IMR-90 (cell line): ENCODE measurements around the gene TTC3. TPM values are rescaled to one million over a fixed set of nuclear protein-coding genes. Genes with fewer than 3 reads are reported as not detected.

Experiments
- ATAC-seq: fragments of 200-7000 bp; cut with Tn5 transposase; 2 replicates; pipeline ENCODE4 v1.9.1; 2020; ENCODE audit warnings: low read depth, mild to moderate bottlenecking, moderate library complexity
- BruUV-seq: library from RNA; stranded (reverse); fragments of 400-500 nt; replicated peaks from 2 replicates; lab custom pipeline; 2021; lab: Mats Ljungman, UMichigan
- CTCF ChIA-PET: fragments of 300-600 bp; formaldehyde crosslinking; extraction: SDS; loops from one replicate; lab custom pipeline; 2021; ENCODE audit warnings: antibody characterized with exemption; lab: Yijun Ruan, JAX
- POLR2A ChIA-PET: fragments of 300-600 bp; sonication (Branson Sonifier 250); formaldehyde crosslinking; loops from one replicate; lab custom pipeline; 2022; ENCODE audit warnings: antibody characterized with exemption; ENCODE audit not compliant: unreplicated experiment; lab: Charles Lee
- DNase-seq: peaks from one replicate; pipeline ENCODE4 v3.0.0; 2013
- H2AFZ ChIP-seq: replicated peaks from 2 replicates; pipeline ENCODE3; 2013; ENCODE audit warnings: low read length, mild to moderate bottlenecking; ENCODE audit not compliant: poor library complexity
- H2AK5ac ChIP-seq: 2 replicates; pipeline ENCODE4 v1.6.1; 2013; ENCODE audit warnings: low read depth, low read length, inconsistent platforms
- H2AK9ac ChIP-seq: replicated peaks from 2 replicates; pipeline ENCODE3; 2013; ENCODE audit warnings: mild to moderate bottlenecking, low read depth, low read length, moderate library complexity; ENCODE audit not compliant: poor library complexity
- H2BK120ac ChIP-seq: 2 replicates; pipeline ENCODE4 v1.6.1; 2013; ENCODE audit warnings: low read depth, low read length, inconsistent platforms
- H2BK15ac ChIP-seq: 3 replicates; pipeline ENCODE4 v1.6.1; 2013; ENCODE audit warnings: low read depth, low read length, inconsistent platforms
- H2BK20ac ChIP-seq: 2 replicates; pipeline ENCODE4 v1.6.1; 2013; ENCODE audit warnings: low read depth, mild to moderate bottlenecking, inconsistent platforms, low read length, moderate library complexity
- H2BK5ac ChIP-seq: 2 replicates; pipeline ENCODE4 v1.6.1; 2013; ENCODE audit warnings: mild to moderate bottlenecking, low read depth, low read length, inconsistent platforms; ENCODE audit not compliant: poor library complexity, severe bottlenecking
- H3K14ac ChIP-seq: replicated peaks from 2 replicates; pipeline ENCODE4 v1.6.1; 2013; ENCODE audit warnings: low read depth, low read length, inconsistent platforms
- H3K18ac ChIP-seq: 2 replicates; pipeline ENCODE4 v1.6.1; 2013; ENCODE audit warnings: low read depth, low read length, control low read depth
- H3K23ac ChIP-seq: 2 replicates; pipeline ENCODE4 v1.6.1; 2013; ENCODE audit warnings: low read depth, low read length, inconsistent platforms
- H3K27ac ChIP-seq: 2 replicates; pipeline ENCODE4 v1.5.1; 2013; ENCODE audit warnings: mild to moderate bottlenecking, control low read depth, low read length; ENCODE audit not compliant: insufficient read depth
- H3K27me3 ChIP-seq: 2 replicates; pipeline ENCODE4 v1.6.1; 2013; ENCODE audit warnings: low read length; ENCODE audit not compliant: control insufficient read depth, insufficient read depth
- H3K36me3 ChIP-seq: 2 replicates; pipeline ENCODE4 v1.6.1; 2013; ENCODE audit warnings: low read length, mixed read lengths; ENCODE audit not compliant: control insufficient read depth, insufficient read depth
- H3K4ac ChIP-seq: 2 replicates; pipeline ENCODE4 v1.6.1; 2013; ENCODE audit warnings: low read depth, low read length, inconsistent platforms
- H3K4me1 ChIP-seq: 2 replicates; pipeline ENCODE4 v1.6.1; 2013; ENCODE audit warnings: low read length, mixed read lengths; ENCODE audit not compliant: control insufficient read depth, insufficient read depth
- H3K4me2 ChIP-seq: 2 replicates; pipeline ENCODE4 v1.6.1; 2013; ENCODE audit warnings: low read depth, mild to moderate bottlenecking, control low read depth, low read length, moderate library complexity
- H3K4me3 ChIP-seq: 2 replicates; pipeline ENCODE4 v1.5.1; 2013; ENCODE audit warnings: low read depth, mild to moderate bottlenecking, control low read depth, low read length, moderate library complexity; ENCODE audit not compliant: insufficient read depth
- H3K56ac ChIP-seq: 2 replicates; pipeline ENCODE4 v1.6.1; 2013; ENCODE audit warnings: low read length, inconsistent platforms; ENCODE audit not compliant: insufficient read depth; ENCODE audit errors: extremely low read depth
- H3K79me1 ChIP-seq, 2 experiments: 2 replicates each; pipeline ENCODE4 v1.6.1; 2013; ENCODE audit warnings: low read length in 2 of 2, inconsistent platforms in 1 of 2, low read depth in 1 of 2
- H3K9ac ChIP-seq: 2 replicates; pipeline ENCODE4 v1.6.1; 2013; ENCODE audit warnings: low read depth, low read length, control low read depth
- H3K9me1 ChIP-seq: 2 replicates; pipeline ENCODE4 v1.6.1; 2013; ENCODE audit warnings: low read length, inconsistent platforms; ENCODE audit not compliant: insufficient read depth
- H3K9me3 ChIP-seq: 2 replicates; pipeline ENCODE4 v1.6.1; 2013; ENCODE audit warnings: low read length; ENCODE audit not compliant: control insufficient read depth, insufficient read depth
- H4K20me1 ChIP-seq: 2 replicates; pipeline ENCODE4 v1.6.1; 2013; ENCODE audit warnings: low read length, inconsistent platforms; ENCODE audit not compliant: insufficient read depth
- H4K5ac ChIP-seq: 2 replicates; pipeline ENCODE4 v1.6.1; 2013; ENCODE audit warnings: mild to moderate bottlenecking, low read depth, low read length, control low read depth
- H4K8ac ChIP-seq, 2 experiments: 2 replicates each; pipeline ENCODE4 v1.6.1; 2013; ENCODE audit warnings: low read depth in 2 of 2, low read length in 2 of 2, control low read depth in 1 of 2, inconsistent platforms in 1 of 2
- H4K91ac ChIP-seq: 2 replicates; pipeline ENCODE4 v1.6.1; 2013; ENCODE audit warnings: low read depth, low read length, inconsistent platforms; ENCODE audit not compliant: insufficient read depth
- BHLHE40 ChIP-seq: fragments of 150-350 bp; IDR thresholded peaks from 2 replicates; pipeline ENCODE4 v1.6.1; 2016; ENCODE audit warnings: mild to moderate bottlenecking, low read depth, low read length
- CEBPB ChIP-seq: IDR thresholded peaks from 2 replicates; pipeline ENCODE4 v1.6.1; 2012; ENCODE audit warnings: low read depth, low read length, improper control_type of control experiment
- CHD1 ChIP-seq: IDR thresholded peaks from 2 replicates; pipeline ENCODE4 v1.6.1; 2012; ENCODE audit warnings: low read depth, low read length, improper control_type of control experiment
- CTCF ChIP-seq: conservative IDR thresholded peaks from 2 replicates; pipeline ENCODE4 v1.5.1; 2012; ENCODE audit warnings: mild to moderate bottlenecking, low read depth, low read length, improper control_type of control experiment
- ELK1 ChIP-seq: fragments of 150-350 bp; IDR thresholded peaks from 2 replicates; pipeline ENCODE4 v1.6.1; 2016; ENCODE audit warnings: low read depth, mild to moderate bottlenecking, low read length, moderate library complexity, borderline replicate concordance
- FOS ChIP-seq: fragments of 150-350 bp; IDR thresholded peaks from 2 replicates; pipeline ENCODE4 v1.6.1; 2016; ENCODE audit warnings: low read depth, low read length
- MAFK ChIP-seq: IDR thresholded peaks from 2 replicates; pipeline ENCODE4 v1.6.1; 2012; ENCODE audit warnings: low read depth, low read length, improper control_type of control experiment
- MAZ ChIP-seq: IDR thresholded peaks from 2 replicates; pipeline ENCODE4 v1.6.1; 2012; ENCODE audit warnings: low read depth, mild to moderate bottlenecking, low read length, improper control_type of control experiment, moderate library complexity, borderline replicate concordance
- MXI1 ChIP-seq: IDR thresholded peaks from 2 replicates; pipeline ENCODE4 v1.6.1; 2012; ENCODE audit warnings: low read depth, mild to moderate bottlenecking, low read length, moderate library complexity, borderline replicate concordance
- NFE2L2 ChIP-seq: fragments of 150-350 bp; IDR thresholded peaks from 2 replicates; pipeline ENCODE4 v1.6.1; 2016; ENCODE audit warnings: low read depth, mild to moderate bottlenecking, low read length
- POLR2A ChIP-seq: IDR thresholded peaks from 2 replicates; pipeline ENCODE4 v1.6.1; 2012; ENCODE audit warnings: mild to moderate bottlenecking, low read depth, low read length
- RAD21 ChIP-seq: IDR thresholded peaks from 2 replicates; pipeline ENCODE4 v1.6.1; 2012; ENCODE audit warnings: low read length, improper control_type of control experiment
- RCOR1 ChIP-seq: IDR thresholded peaks from 2 replicates; pipeline ENCODE4 v1.6.1; 2012; ENCODE audit warnings: mild to moderate bottlenecking, low read length, improper control_type of control experiment; ENCODE audit not compliant: insufficient replicate concordance
- RFX5 ChIP-seq: IDR thresholded peaks from 2 replicates; pipeline ENCODE4 v1.8.0; 2012; ENCODE audit warnings: low read depth, mild to moderate bottlenecking, low read length, moderate library complexity
- SMC3 ChIP-seq: fragments of 150-350 bp; IDR thresholded peaks from 2 replicates; pipeline ENCODE4 v1.6.1; 2016; ENCODE audit warnings: low read depth, mild to moderate bottlenecking, antibody characterized with exemption, low read length, moderate library complexity
- USF2 ChIP-seq: fragments of 150-350 bp; IDR thresholded peaks from 2 replicates; pipeline ENCODE4 v1.6.1; 2017; ENCODE audit warnings: mild to moderate bottlenecking, antibody characterized with exemption, low read length, low read depth
- WGBS, 2 experiments: methylation state at CpG; one replicate each; pipeline versions ENCODE4 v1.1.5 to v1.1.7; 2013; ENCODE audit warnings: missing lambda C conversion rate in 2 of 2; ENCODE audit not compliant: insufficient read length in 1 of 2; ENCODE audit errors: extremely low coverage in 2 of 2; 5-methylcytosine and 5-hydroxymethylcytosine counted together
- dilution Hi-C: fragments of 300-500 bp; cut with HindIII; formaldehyde crosslinking; loops from one replicate; pipeline ENCODE4 v1.14.3; 2018; ENCODE audit warnings: low sequenced_read_pairs; ENCODE audit not compliant: unreplicated experiment
- in situ Hi-C: fragments of 300-500 bp; cut with MboI; formaldehyde crosslinking; loops from 3 replicates; pipeline ENCODE4 v1.14.3; 2019; ENCODE audit warnings: low sequenced_read_pairs, inconsistent platforms, mixed read lengths
- intact Hi-C: fragments of 100-400 bp; cut with micrococcal nuclease; formaldehyde crosslinking; loops from 2 replicates; pipeline ENCODE4 v1.10.0; 2022
- polyA plus RNA-seq, 3 experiments: library from polyadenylated mRNA; depleted of rRNA; stranded (reverse); fragments of >200 nt; gene quantifications; 2 replicates each; pipeline ENCODE4 v1.2.3, GENCODE V29; 2012; ENCODE audit warnings: low replicate concordance in 1 of 3
- total RNA-seq: library from RNA; depleted of rRNA; stranded (reverse); fragments of >200 nt; gene quantifications from 2 replicates; pipeline ENCODE4 v1.2.3, GENCODE V29; 2012

Gene TTC3
- total and polyA plus RNA-seq, 2 of the 4 experiments (the other 2 are of a cell fraction), result 96.7 to 293 TPM

- Histone ChIP-seq H3K56ac (no peak overlapping the region), H3K4me3 (no peak overlapping the region), H3K9me3 (no peaks in the 10 kb centered on the region), H3K27ac (no peak overlapping the region), H3K4me2 (no peak overlapping the region), H4K20me1 (peaks cover 3% of the 10 kb centered on the region; the same call in 1 of the 2 replicates), H3K9ac (no peak overlapping the region), H4K8ac (no peak overlapping the region), H2BK5ac (no peak overlapping the region), H3K9me1 (no peaks in the 10 kb centered on the region), H2AK5ac (no peak overlapping the region), H3K36me3 (no peaks in the 10 kb centered on the region), H2BK20ac (no peak overlapping the region), H3K27me3 (peaks cover 9% of the 10 kb centered on the region; the same call in 1 of the 2 replicates), H3K23ac (no peak overlapping the region), H3K18ac (no peak overlapping the region), H2BK15ac (no peak overlapping the region), H4K91ac (no peak overlapping the region), H2AK9ac (no peak overlapping the region), H4K5ac (no peak overlapping the region), H2BK120ac (no peak overlapping the region), H3K79me1 (no peaks in the 10 kb centered on the region), H3K4ac (no peak overlapping the region), H3K4me1 (peaks cover 3% of the 10 kb centered on the region; the same call in 1 of the 2 replicates), H2AFZ (no peak overlapping the region), H3K14ac (no peak overlapping the region)
- ChIA-PET POLR2A (no interaction called here), CTCF (no interaction called here)
- intact Hi-C loops (no loop called here), in situ Hi-C loops (no loop called here), dilution Hi-C loops (no loop called here)
- WGBS, 2 experiments, result no CpG with 5 or more reads among the region's 5 CpGs
- DNase-seq (no peak), ATAC-seq (no peak)
- no TSS peak for BruUV-seq
- TF ChIP-seq RAD21 (no peak), NFE2L2 (no peak), RCOR1 (no peak), RFX5 (no peak), FOS (no peak), SMC3 (no peak), MAZ (no peak), POLR2A (no peak), CEBPB (no peak), CHD1 (no peak), MXI1 (no peak), ELK1 (no peak), CTCF (no peak), MAFK (no peak), USF2 (no peak), BHLHE40 (no peak)
Observed at GRCh38 chr21:37032293-37032692, 40.8 kb upstream of the TTC3 start.
